GM18505 (cell line): ENCODE measurements around the gene SLC31A2.
"Not testable (repeated sequence)": the region's sequence is repeated elsewhere in the genome, so short reads cannot be mapped to it uniquely, and the experiment has no call there.

Experiments used
- ATAC-seq: cut with Tn5 transposase; IDR thresholded peaks from one replicate; pipeline ENCODE4 v1.9.1; 2021; ENCODE audit not compliant: unreplicated experiment
- POLR2A ChIP-seq: IDR thresholded peaks from 4 replicates; pipeline ENCODE4 v1.6.1; 2011; ENCODE audit warnings: borderline replicate concordance; ENCODE audit not compliant: insufficient read depth, insufficient read length; ENCODE audit errors: extremely low read depth

Gene SLC31A2

GRCh38 chr9:113150670-113151611, at the start of gene SLC31A2:
TSS of gene SLC31A2 (plus strand) at chr9:113151007. CDS start at chr9:113151075, 68 bp downstream.
- TF ChIP-seq POLR2A, result peak; percentile 59
- peak; percentile 95 for ATAC-seq

- ATAC-seq, result not testable (repeated sequence)
Measured at GRCh38 chr9:113105345-113105744, 45.5 kb upstream of the SLC31A2 start.

GRCh38 chr9:113111065-113111951, 39.5 kb upstream of the SLC31A2 start:
- peak; percentile 60 for ATAC-seq

GRCh38 chr9:113112706-113113510, 37.9 kb upstream of the SLC31A2 start:
- ATAC-seq, result peak; percentile 51

- ATAC-seq, result not testable (repeated sequence)
Measured at GRCh38 chr9:113118829-113119228, 32.0 kb upstream of the SLC31A2 start.

GRCh38 chr9:113125386-113126035, 25.3 kb upstream of the SLC31A2 start:
- no peak for ATAC-seq
- TF ChIP-seq POLR2A, result no peak

GRCh38 chr9:113129466-113129865, 21.3 kb upstream of the SLC31A2 start:
- no peak for TF ChIP-seq POLR2A
- ATAC-seq, result no peak

- ATAC-seq, result no peak
- TF ChIP-seq POLR2A, result no peak
Measured at GRCh38 chr9:113129884-113130283, 20.9 kb upstream of the SLC31A2 start.

GRCh38 chr9:113131689-113132151, 19.1 kb upstream of the SLC31A2 start:
- ATAC-seq, result no peak
- no peak for TF ChIP-seq POLR2A

GRCh38 chr9:113137196-113138168, 13.3 kb upstream of the SLC31A2 start:
- no peak for TF ChIP-seq POLR2A
- ATAC-seq, result no peak

- no peak for TF ChIP-seq POLR2A
- no peak for ATAC-seq
Measured at GRCh38 chr9:113138760-113139159, 12.0 kb upstream of the SLC31A2 start.
